ENCODE results near the gene SH3BP2. TPM values are rescaled to one million over a fixed set of nuclear protein-coding genes. Genes with fewer than 3 reads are reported as not detected.

The SH3BP2 gene
- total and polyA plus RNA-seq, 10 of the 15 experiments (the other 5 are each of a cell fraction or from before 2014, with no cell fraction given) = 1.1 to 61.8 (median 23.9) TPM

DNA sequence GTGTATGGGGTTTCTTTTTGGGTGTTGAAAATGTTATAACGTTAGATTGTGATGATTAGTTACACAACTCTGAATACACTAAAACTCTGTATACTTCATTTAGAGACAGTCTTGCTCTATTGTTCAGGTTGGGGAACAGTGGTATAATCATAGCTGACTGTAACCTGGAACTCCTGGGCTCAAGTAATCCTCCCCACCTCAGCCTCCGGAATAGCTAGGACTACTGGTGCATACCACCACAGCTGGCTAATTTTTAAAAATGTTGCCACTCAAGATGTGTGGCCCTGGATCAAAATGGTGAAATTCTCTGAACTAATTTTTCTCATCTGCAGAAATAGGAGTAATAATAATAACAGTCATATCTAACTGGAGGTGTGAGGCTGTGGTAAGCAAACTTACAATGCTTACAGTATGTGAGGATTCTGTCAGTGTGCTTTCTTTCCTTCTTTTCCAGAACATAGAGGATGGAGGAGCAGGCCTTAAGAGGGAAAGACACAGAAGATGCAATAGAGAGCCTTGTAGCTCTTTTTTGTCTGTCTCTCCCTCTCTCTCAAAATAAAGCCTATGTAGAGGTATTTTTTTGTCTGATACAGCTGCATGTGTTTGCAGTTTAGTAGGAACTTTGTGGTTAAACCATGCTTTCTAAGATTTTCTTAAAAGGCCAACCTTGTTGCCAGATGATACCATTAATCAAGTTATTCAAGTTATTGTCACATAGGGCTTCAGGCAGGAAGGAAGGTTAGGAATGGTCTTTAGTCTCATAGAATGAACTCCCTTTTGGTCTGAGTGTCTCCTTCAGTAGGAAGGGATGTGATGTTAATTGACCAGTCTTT, 58.3 kb downstream of the SH3BP2 start (continued):
- TF ChIP-seq, protein P1, sequence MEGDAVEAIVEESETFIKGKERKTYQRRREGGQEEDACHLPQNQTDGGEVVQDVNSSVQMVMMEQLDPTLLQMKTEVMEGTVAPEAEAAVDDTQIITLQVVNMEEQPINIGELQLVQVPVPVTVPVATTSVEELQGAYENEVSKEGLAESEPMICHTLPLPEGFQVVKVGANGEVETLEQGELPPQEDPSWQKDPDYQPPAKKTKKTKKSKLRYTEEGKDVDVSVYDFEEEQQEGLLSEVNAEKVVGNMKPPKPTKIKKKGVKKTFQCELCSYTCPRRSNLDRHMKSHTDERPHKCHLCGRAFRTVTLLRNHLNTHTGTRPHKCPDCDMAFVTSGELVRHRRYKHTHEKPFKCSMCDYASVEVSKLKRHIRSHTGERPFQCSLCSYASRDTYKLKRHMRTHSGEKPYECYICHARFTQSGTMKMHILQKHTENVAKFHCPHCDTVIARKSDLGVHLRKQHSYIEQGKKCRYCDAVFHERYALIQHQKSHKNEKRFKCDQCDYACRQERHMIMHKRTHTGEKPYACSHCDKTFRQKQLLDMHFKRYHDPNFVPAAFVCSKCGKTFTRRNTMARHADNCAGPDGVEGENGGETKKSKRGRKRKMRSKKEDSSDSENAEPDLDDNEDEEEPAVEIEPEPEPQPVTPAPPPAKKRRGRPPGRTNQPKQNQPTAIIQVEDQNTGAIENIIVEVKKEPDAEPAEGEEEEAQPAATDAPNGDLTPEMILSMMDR (IDR thresholded peaks at IDR 0.05 in 2 of 3, conservative IDR thresholded peaks at IDR 0.05 in 1 of 3; ENCODE audit: control insufficient read depth in 2 of 3, extremely low read depth in 1 of 3, insufficient read depth in 1 of 3, low read depth in 3 of 3, low read length in 3 of 3) = no peak
- TF ChIP-seq ZSCAN29 (IDR thresholded peaks at IDR 0.05) (no peak), SMARCA5 (IDR thresholded peaks at IDR 0.05) (no peak), KDM1A (IDR thresholded peaks at IDR 0.05; ENCODE audit: borderline replicate concordance) (no peak)
- TF ChIP-seq, protein P2, sequence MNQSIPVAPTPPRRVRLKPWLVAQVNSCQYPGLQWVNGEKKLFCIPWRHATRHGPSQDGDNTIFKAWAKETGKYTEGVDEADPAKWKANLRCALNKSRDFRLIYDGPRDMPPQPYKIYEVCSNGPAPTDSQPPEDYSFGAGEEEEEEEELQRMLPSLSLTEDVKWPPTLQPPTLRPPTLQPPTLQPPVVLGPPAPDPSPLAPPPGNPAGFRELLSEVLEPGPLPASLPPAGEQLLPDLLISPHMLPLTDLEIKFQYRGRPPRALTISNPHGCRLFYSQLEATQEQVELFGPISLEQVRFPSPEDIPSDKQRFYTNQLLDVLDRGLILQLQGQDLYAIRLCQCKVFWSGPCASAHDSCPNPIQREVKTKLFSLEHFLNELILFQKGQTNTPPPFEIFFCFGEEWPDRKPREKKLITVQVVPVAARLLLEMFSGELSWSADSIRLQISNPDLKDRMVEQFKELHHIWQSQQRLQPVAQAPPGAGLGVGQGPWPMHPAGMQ (IDR thresholded peaks at IDR 0.05; ENCODE audit: borderline replicate concordance) = no peak

DNA sequence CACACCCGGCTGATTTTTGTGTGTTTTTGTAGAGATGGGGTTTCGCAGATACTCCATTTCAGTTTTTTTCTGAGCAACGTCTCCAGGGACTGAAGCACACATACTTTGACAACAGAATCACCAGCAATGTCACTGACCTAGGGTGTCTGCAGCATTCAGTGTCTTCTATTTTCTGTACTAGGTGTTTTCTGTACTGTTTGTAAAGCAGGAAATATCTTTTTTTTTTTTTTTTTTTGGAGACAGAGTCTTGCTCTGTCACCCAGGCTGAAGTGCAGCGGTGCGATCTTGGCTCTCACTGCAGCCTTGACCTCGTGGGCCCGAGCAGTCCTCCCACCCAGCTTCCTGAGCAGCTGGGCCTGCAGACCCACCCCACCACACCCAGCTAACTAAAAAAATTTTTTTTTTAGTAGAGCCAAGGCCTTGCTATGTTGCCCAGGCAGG, 59.6 kb downstream of the SH3BP2 start:
- ATAC-seq (peak; percentile 67), FAIRE-seq (peak; percentile 13), DNase-seq (ENCODE audit: low read depth, low spot score) (peak; percentile 59)
- SMC1A ChIA-PET (ENCODE audit: uncharacterized antibody, unreplicated experiment) = interaction anchor here (0.6 to 2.7 kb wide), 9 partner anchors 8 to 259 kb away, joined by 3 to 11 read pairs (median 4); no protein-coding TSS in a partner anchor
- peaks cover 46% of the 10 kb centered on the region for H3K79me2 ChIP-seq (ENCODE audit: control insufficient read depth, insufficient read depth, low read length)
- peaks cover 3% of the 10 kb centered on the region; the same call in 1 of the 2 replicates for H4K20me1 ChIP-seq (ENCODE audit: control insufficient read depth, insufficient read depth)
- H3K27me3 ChIP-seq (replicated peaks in 1 of 2; ENCODE audit: control insufficient read depth in 2 of 2, insufficient read depth in 2 of 2, low read length in 1 of 2) = no peaks in the 10 kb centered on the region
- CTCF ChIA-PET = interaction anchor here (0.8 to 3.8 kb wide), 3 partner anchors 9 to 85 kb away, joined by 4 to 23 read pairs (median 4); no protein-coding TSS in a partner anchor
- intact Hi-C loops (cut with micrococcal nuclease; ENCODE audit: unreplicated experiment) = loop anchor here (5.0 kb wide), 1 partner anchor 80 kb away; no protein-coding TSS in a partner anchor
- H2AFZ ChIP-seq (ENCODE audit: control insufficient read depth, low read depth, low read length) = no peak overlapping the region
- WGBS (ENCODE audit: insufficient coverage, insufficient replicate concordance, low lambda C conversion rate, missing lambda C conversion rate) = 0% methylated on average over 7 of the region's 7 CpGs
- H3K4me1 ChIP-seq (ENCODE audit: control insufficient read depth, insufficient read depth, low read length) = peaks cover 50% of the 10 kb centered on the region
- peak overlapping the region; percentile 29 for H3K9ac ChIP-seq (ENCODE audit: control insufficient read depth, insufficient read depth, low read length)
- peak overlapping the region; percentile 80 for H3K4me2 ChIP-seq (ENCODE audit: control insufficient read depth, insufficient read depth)
- H3K4me3 ChIP-seq = peak overlapping the region; percentile 65
- RAD21 ChIA-PET (ENCODE audit: unreplicated experiment) = interaction anchor here (0.7 to 4.2 kb wide), 3 partner anchors 9 to 110 kb away, joined by 3 to 22 read pairs (median 4); partner anchors contain the start of gene NOP14
- POLR2A ChIA-PET = interaction anchor here (0.7 to 2.8 kb wide), 6 partner anchors 8 to 109 kb away, joined by 3 to 9 read pairs (median 3); no protein-coding TSS in a partner anchor
- peaks cover 2 to 6% of the 10 kb centered on the region in 2 experiments; a peak in 3 of 4 replicates for H3K36me3 ChIP-seq (ENCODE audit: control insufficient read depth in 2 of 2, insufficient read depth in 2 of 2, low read length in 1 of 2)
- in situ Hi-C loops (cut with MboI) = no loop called here
- peak overlapping the region; percentile 60 for H3K27ac ChIP-seq (ENCODE audit: control insufficient read depth, insufficient read depth)
- BruUV-seq (replicated peaks) = no TSS peak
- no peaks in the 10 kb centered on the region for H3K9me3 ChIP-seq (replicated peaks; ENCODE audit: control insufficient read depth, insufficient read depth, low read length)
- TF ChIP-seq FOXK2 (IDR thresholded peaks at IDR 0.05) (no peak), SREBF1 (IDR thresholded peaks at IDR 0.05; ENCODE audit: low read length) (no peak), DPF2 (IDR thresholded peaks at IDR 0.05) (no peak), TCF3 (IDR thresholded peaks at IDR 0.05; ENCODE audit: borderline replicate concordance, insufficient read depth, low read depth, low read length) (no peak), HDAC2 (IDR thresholded peaks at IDR 0.05) (no peak)
- TF ChIP-seq, protein P3, sequence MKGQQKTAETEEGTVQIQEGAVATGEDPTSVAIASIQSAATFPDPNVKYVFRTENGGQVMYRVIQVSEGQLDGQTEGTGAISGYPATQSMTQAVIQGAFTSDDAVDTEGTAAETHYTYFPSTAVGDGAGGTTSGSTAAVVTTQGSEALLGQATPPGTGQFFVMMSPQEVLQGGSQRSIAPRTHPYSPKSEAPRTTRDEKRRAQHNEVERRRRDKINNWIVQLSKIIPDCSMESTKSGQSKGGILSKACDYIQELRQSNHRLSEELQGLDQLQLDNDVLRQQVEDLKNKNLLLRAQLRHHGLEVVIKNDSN (IDR thresholded peaks at IDR 0.05; ENCODE audit: borderline replicate concordance, extremely low read length, insufficient read depth, low read depth, low read length) = no peak
- TF ChIP-seq, protein P4, sequence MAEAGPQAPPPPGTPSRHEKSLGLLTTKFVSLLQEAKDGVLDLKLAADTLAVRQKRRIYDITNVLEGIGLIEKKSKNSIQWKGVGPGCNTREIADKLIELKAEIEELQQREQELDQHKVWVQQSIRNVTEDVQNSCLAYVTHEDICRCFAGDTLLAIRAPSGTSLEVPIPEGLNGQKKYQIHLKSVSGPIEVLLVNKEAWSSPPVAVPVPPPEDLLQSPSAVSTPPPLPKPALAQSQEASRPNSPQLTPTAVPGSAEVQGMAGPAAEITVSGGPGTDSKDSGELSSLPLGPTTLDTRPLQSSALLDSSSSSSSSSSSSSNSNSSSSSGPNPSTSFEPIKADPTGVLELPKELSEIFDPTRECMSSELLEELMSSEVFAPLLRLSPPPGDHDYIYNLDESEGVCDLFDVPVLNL (IDR thresholded peaks at IDR 0.05; ENCODE audit: low read depth, low read length) = no peak
- TF ChIP-seq, protein P5, sequence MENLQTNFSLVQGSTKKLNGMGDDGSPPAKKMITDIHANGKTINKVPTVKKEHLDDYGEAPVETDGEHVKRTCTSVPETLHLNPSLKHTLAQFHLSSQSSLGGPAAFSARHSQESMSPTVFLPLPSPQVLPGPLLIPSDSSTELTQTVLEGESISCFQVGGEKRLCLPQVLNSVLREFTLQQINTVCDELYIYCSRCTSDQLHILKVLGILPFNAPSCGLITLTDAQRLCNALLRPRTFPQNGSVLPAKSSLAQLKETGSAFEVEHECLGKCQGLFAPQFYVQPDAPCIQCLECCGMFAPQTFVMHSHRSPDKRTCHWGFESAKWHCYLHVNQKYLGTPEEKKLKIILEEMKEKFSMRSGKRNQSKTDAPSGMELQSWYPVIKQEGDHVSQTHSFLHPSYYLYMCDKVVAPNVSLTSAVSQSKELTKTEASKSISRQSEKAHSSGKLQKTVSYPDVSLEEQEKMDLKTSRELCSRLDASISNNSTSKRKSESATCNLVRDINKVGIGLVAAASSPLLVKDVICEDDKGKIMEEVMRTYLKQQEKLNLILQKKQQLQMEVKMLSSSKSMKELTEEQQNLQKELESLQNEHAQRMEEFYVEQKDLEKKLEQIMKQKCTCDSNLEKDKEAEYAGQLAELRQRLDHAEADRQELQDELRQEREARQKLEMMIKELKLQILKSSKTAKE (IDR thresholded peaks at IDR 0.05; ENCODE audit: low read depth, poor library complexity, severe bottlenecking) = no peak
